Heart left ventricle (tissue), 13 donors: ENCODE data around the gene RGL1.

Experiments
- POLR2A ChIP-seq, 2 donors: fragments of 450-650 bp; IDR thresholded peaks; one replicate each; pipeline ENCODE4 v1.6.1; 2017; ENCODE audit warnings: antibody characterized with exemption in 2 of 2, mild to moderate bottlenecking in 2 of 2, moderate library complexity in 2 of 2
- TF ChIP-seq, protein P1 (sequence below), 12 donors: fragments of 200-600 bp; sonication (generic) in 4 of 12; IDR thresholded peaks; one replicate each; pipeline versions ENCODE4 v1.5.0 to v1.8.0; 2018 to 2022; ENCODE audit warnings: antibody characterized with exemption in 12 of 12, mild to moderate bottlenecking in 5 of 12
- donor health status: ischemic (EF 13 %, LVEDD 7.1; RV severe dilation, severe dysfunction).
- donor health status: DM: no; HTN: yes; CAD: no.
- donor health status: DM: no; HTN: no; CAD: no.
- donor health status: ischemic (EF 25% LVEDD 6.9; RV normal size, moderate dysfunction).
- donor health status: ischemic (EF 25% LVEDD 5.7; RV mildly dilated, moderate dysfunction).
- donor health status: ischemic (EF 35%, LVEDD 5.7; RV mildly dilated, moderate dysfunction).
- donor health status: nonischemic (EF 11% LVEDD 7.7; RV severe dilation, severe dysfunction).
- donor health status: DM: yes; HTN: yes; CAD: no.
- donor health status: PGD.
- donor health status: ischemic (EF 29% LVEDD 5.4; RV normal size, mild dysfunction).
- donor health status: nonischemic (EF 23%, LVEDD 6.1; RV moderate dilation, normal function).

DNA sequence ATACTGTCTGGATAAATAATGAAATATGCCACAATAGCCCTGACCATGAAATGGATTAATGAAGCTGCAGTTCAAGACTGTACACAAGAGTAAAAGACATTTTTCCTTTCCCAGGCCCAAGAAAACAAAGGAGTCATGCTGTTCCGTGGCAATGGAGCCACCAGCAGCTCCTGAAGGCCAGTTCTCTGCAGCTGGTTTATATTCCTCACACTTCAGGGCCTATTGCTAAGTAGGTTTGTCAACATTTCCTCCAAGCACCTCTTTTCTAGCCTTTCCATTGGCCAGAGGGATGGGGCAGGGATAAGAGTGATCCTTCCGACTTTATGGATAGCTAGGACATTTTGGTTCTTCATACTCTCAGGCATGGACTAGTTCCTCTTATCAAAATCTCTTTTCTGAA lies 24.2 kb upstream of the RGL1 start:
- TF ChIP-seq POLR2A (IDR thresholded peaks at IDR 0.05): no peak
- TF ChIP-seq, protein P1, sequence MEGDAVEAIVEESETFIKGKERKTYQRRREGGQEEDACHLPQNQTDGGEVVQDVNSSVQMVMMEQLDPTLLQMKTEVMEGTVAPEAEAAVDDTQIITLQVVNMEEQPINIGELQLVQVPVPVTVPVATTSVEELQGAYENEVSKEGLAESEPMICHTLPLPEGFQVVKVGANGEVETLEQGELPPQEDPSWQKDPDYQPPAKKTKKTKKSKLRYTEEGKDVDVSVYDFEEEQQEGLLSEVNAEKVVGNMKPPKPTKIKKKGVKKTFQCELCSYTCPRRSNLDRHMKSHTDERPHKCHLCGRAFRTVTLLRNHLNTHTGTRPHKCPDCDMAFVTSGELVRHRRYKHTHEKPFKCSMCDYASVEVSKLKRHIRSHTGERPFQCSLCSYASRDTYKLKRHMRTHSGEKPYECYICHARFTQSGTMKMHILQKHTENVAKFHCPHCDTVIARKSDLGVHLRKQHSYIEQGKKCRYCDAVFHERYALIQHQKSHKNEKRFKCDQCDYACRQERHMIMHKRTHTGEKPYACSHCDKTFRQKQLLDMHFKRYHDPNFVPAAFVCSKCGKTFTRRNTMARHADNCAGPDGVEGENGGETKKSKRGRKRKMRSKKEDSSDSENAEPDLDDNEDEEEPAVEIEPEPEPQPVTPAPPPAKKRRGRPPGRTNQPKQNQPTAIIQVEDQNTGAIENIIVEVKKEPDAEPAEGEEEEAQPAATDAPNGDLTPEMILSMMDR (IDR thresholded peaks at IDR 0.05): no peak
